HepG2 (cell line): ENCODE results near the gene STK38L. TPM values are rescaled to one million over a fixed set of nuclear protein-coding genes. Genes with fewer than 3 reads are reported as not detected.

Source experiments
- AFF4 ChIP-seq: sonication (generic); formaldehyde crosslinking; IDR thresholded peaks from 2 replicates; pipeline ENCODE4 v1.4.0; 2020; ENCODE audit warnings: missing genetic modification reagents
- CSRNP2 ChIP-seq: sonication (generic); formaldehyde crosslinking; conservative IDR thresholded peaks from 2 replicates; pipeline ENCODE4 v1.8.0; 2022; ENCODE audit warnings: low read depth, missing genetic modification reagents
- DMTF1 ChIP-seq: sonication (generic); formaldehyde crosslinking; IDR thresholded peaks from 2 replicates; pipeline ENCODE4 v1.4.0; 2020; ENCODE audit warnings: mild to moderate bottlenecking, missing genetic modification reagents
- GABPA ChIP-seq, 2 experiments: IDR thresholded peaks; 2 replicates each; pipeline ENCODE4 v1.6.1; 2011 to 2016; ENCODE audit warnings: low read depth in 2 of 2, low read length in 1 of 2, missing biosample characterization in 1 of 2, missing genetic modification characterization in 1 of 2
- GLI4 ChIP-seq: sonication (generic); formaldehyde crosslinking; IDR thresholded peaks from 2 replicates; pipeline ENCODE4 v1.5.1; 2020; ENCODE audit warnings: missing genetic modification reagents, mild to moderate bottlenecking, moderate library complexity, borderline replicate concordance
- MED13 ChIP-seq: sonication (generic); formaldehyde crosslinking; IDR thresholded peaks from 2 replicates; pipeline ENCODE4 v1.5.0; 2020; ENCODE audit warnings: missing genetic modification reagents
- NFYC ChIP-seq: IDR thresholded peaks from 2 replicates; pipeline ENCODE4 v1.6.1; 2016; ENCODE audit warnings: missing genetic modification reagents, missing compliant biosample characterization
- THRA ChIP-seq: sonication (generic); formaldehyde crosslinking; IDR thresholded peaks from 2 replicates; pipeline ENCODE4 v1.4.0; 2020; ENCODE audit warnings: missing genetic modification reagents, borderline replicate concordance
- ZC3H4 ChIP-seq: sonication (generic); formaldehyde crosslinking; IDR thresholded peaks from 2 replicates; pipeline ENCODE4 v1.4.0; 2020; ENCODE audit warnings: missing genetic modification reagents, borderline replicate concordance
- ZFP37 ChIP-seq: sonication (generic); formaldehyde crosslinking; IDR thresholded peaks from 2 replicates; pipeline ENCODE4 v1.4.0; 2020; ENCODE audit warnings: missing genetic modification reagents, borderline replicate concordance
- ZNF160 ChIP-seq: sonication (generic); formaldehyde crosslinking; IDR thresholded peaks from 2 replicates; pipeline ENCODE4 v1.8.0; 2022; ENCODE audit warnings: mild to moderate bottlenecking, inconsistent platforms, missing genetic modification reagents
- ZNF710 ChIP-seq: sonication (generic); formaldehyde crosslinking; IDR thresholded peaks from 2 replicates; pipeline ENCODE4 v1.5.0; 2020; ENCODE audit warnings: mild to moderate bottlenecking, missing genetic modification reagents, borderline replicate concordance
- ZNF83 ChIP-seq: sonication (generic); formaldehyde crosslinking; IDR thresholded peaks from 2 replicates; pipeline ENCODE4 v1.4.0; 2020; ENCODE audit warnings: missing genetic modification reagents, mild to moderate bottlenecking, borderline replicate concordance
- polyA plus RNA-seq, 8 experiments: library from polyadenylated mRNA; depleted of rRNA in 3 of 8; stranded (reverse) in 7 of 8; unstranded in 1 of 8; fragments of >200 nt; fragmentation: Illumina TruSeq in 4 of 8; extraction: Trizol in 4 of 8; gene quantifications; 2 replicates each; pipeline versions ENCODE4 v1.2.1 to v1.2.3, GENCODE V29; 2011 to 2016; ENCODE audit warnings: low read depth in 4 of 8, missing spikeins in 1 of 8, mixed read lengths in 1 of 8; ENCODE audit not compliant: insufficient read depth in 1 of 8
- total RNA-seq, 5 experiments: library from RNA; depleted of rRNA; stranded (reverse); fragments of >200 nt; fragmentation: Illumina TruSeq; extraction: Trizol; gene quantifications; 2 replicates each; pipeline ENCODE4 v1.2.3, GENCODE V29; 2016; ENCODE audit warnings: low read depth in 1 of 5

The STK38L gene
- total and polyA plus RNA-seq, 2 of the 13 experiments (the other 11 are each of a cell fraction or from before 2014, with no cell fraction given), result 6.1 to 26.4 TPM

- no peak; the same call in 1 of the 2 replicates for TF ChIP-seq ZNF710
- peak; percentile 83; the same call in 1 of the 2 replicates for TF ChIP-seq DMTF1 (CRISPR knock-in tag)
- TF ChIP-seq GABPA (IDR thresholded peaks at IDR 0.05; ENCODE audit: low read depth, low read length), result no peak
- TF ChIP-seq GABPA (CRISPR knock-in tag; IDR thresholded peaks at IDR 0.05; ENCODE audit: low read depth), result peak; percentile 32
- TF ChIP-seq AFF4, result no peak
- no peak for TF ChIP-seq ZC3H4 (CRISPR knock-in tag)
- no peak for TF ChIP-seq MED13
- 0 out of 2 replicates have a peak, but pooled peaks have one; percentile 57 for TF ChIP-seq ZNF83 (CRISPR knock-in tag)
- peak; percentile 74 for TF ChIP-seq NFYC (CRISPR knock-in tag)
- no peak for TF ChIP-seq CSRNP2
- no peak for TF ChIP-seq ZNF160 (CRISPR knock-in tag)
- TF ChIP-seq ZFP37 (CRISPR knock-in tag), result no peak; the same call in 1 of the 2 replicates
- TF ChIP-seq THRA, result no peak
- peak; percentile 80; the same call in 1 of the 2 replicates for TF ChIP-seq GLI4
These were observed 30.0 kb upstream of the STK38L start (continued) for GRCh38 chr12:27213830-27214787.
